Panc1 (cell line): ENCODE results near the gene TRDN. TPM values are rescaled to one million over a fixed set of nuclear protein-coding genes. Genes with fewer than 3 reads are reported as not detected.

Experiments
- ATAC-seq: fragments of 200-7000 bp; cut with Tn5 transposase; 2 replicates; pipeline ENCODE4 v1.9.1; 2020; ENCODE audit warnings: mild to moderate bottlenecking, moderate library complexity
- BruUV-seq: library from RNA; stranded (reverse); fragments of 400-500 nt; replicated peaks from 2 replicates; lab custom pipeline; 2021; lab: Mats Ljungman, UMichigan
- CTCF ChIA-PET: fragments of 300-600 bp; sonication (Branson Sonifier 250); formaldehyde crosslinking; loops from one replicate; lab custom pipeline; 2022; ENCODE audit warnings: antibody characterized with exemption; lab: Charles Lee
- POLR2A ChIA-PET: fragments of 300-600 bp; sonication (Branson Sonifier 250); formaldehyde crosslinking; loops from one replicate; lab custom pipeline; 2022; ENCODE audit warnings: antibody characterized with exemption; lab: Charles Lee
- DNase-seq: peaks from one replicate; pipeline ENCODE4 v3.0.0-alpha.2; 2010; ENCODE audit warnings: low read depth, low spot score
- H3K27ac ChIP-seq: 2 replicates; pipeline ENCODE4 v1.5.1; 2011; ENCODE audit warnings: mild to moderate bottlenecking, low read length, inconsistent platforms
- H3K27me3 ChIP-seq: fragments of 200-500 bp; sonication (Bioruptor generic); 2 replicates; pipeline ENCODE4 v1.6.0; 2014; ENCODE audit warnings: low read length, inconsistent platforms; ENCODE audit not compliant: control insufficient read depth, insufficient read depth
- H3K36me3 ChIP-seq: fragments of 200-500 bp; sonication (Bioruptor generic); 2 replicates; pipeline ENCODE4 v1.5.1; 2014; ENCODE audit warnings: inconsistent platforms, mild to moderate bottlenecking, low read length, moderate library complexity; ENCODE audit not compliant: control insufficient read depth, insufficient read depth
- H3K4me1 ChIP-seq: 2 replicates; pipeline ENCODE4 v1.5.1; 2011; ENCODE audit warnings: inconsistent platforms, mild to moderate bottlenecking, low read length, moderate library complexity; ENCODE audit not compliant: control insufficient read depth, insufficient read depth
- H3K4me3 ChIP-seq, 2 experiments: 2 replicates each; pipeline ENCODE4 v1.5.1; 2011 to 2012; ENCODE audit warnings: low read depth in 2 of 2, low read length in 2 of 2, mild to moderate bottlenecking in 2 of 2, inconsistent platforms in 1 of 2, moderate library complexity in 1 of 2
- H3K9me3 ChIP-seq: fragments of 200-500 bp; sonication (Bioruptor generic); 2 replicates; pipeline ENCODE4 v1.5.1; 2014; ENCODE audit warnings: low read depth, mild to moderate bottlenecking, inconsistent platforms, low read length, moderate library complexity; ENCODE audit not compliant: control insufficient read depth, insufficient read depth
- POLR2AphosphoS5 ChIP-seq: IDR thresholded peaks from 2 replicates; pipeline ENCODE4 v1.6.1; 2012; ENCODE audit warnings: mild to moderate bottlenecking, low read depth, low read length, moderate library complexity
- SIN3A ChIP-seq: IDR thresholded peaks from 2 replicates; pipeline ENCODE4 v1.6.1; 2012; ENCODE audit warnings: low read depth, mild to moderate bottlenecking, low read length, moderate library complexity, borderline replicate concordance; ENCODE audit not compliant: insufficient read depth
- TCF7L2 ChIP-seq: IDR thresholded peaks from 2 replicates; pipeline ENCODE4 v1.6.1; 2011; ENCODE audit warnings: mild to moderate bottlenecking, low read depth, low read length, inconsistent platforms
- in situ Hi-C: cut with HindIII; loops from 2 replicates; pipeline ENCODE4 v1.10.0; 2016; ENCODE audit warnings: low sequenced_read_pairs, low pct_unique_long_range_greater_than_20kb
- intact Hi-C: fragments of 100-400 bp; cut with micrococcal nuclease; formaldehyde crosslinking; loops from one replicate; pipeline ENCODE4 v1.10.0; 2022; ENCODE audit not compliant: unreplicated experiment
- total RNA-seq: library from RNA; stranded (reverse); gene quantifications from one replicate; pipeline ENCODE4 v1.2.1, GENCODE V29; 2021; ENCODE audit not compliant: unreplicated experiment
- TF ChIP-seq, protein P1 (sequence below): fragments of 450-650 bp; IDR thresholded peaks from 2 replicates; pipeline ENCODE4 v1.5.1; 2017; ENCODE audit warnings: mild to moderate bottlenecking
- TF ChIP-seq, protein P2 (sequence below), 2 experiments: IDR thresholded peaks; 2 replicates each; pipeline ENCODE4 v1.6.1; 2011 to 2012; ENCODE audit warnings: low read depth in 2 of 2, control low read depth in 1 of 2, low read length in 1 of 2, mild to moderate bottlenecking in 1 of 2, moderate library complexity in 1 of 2; ENCODE audit not compliant: insufficient read depth in 1 of 2

The TRDN gene
- total RNA-seq, 1 experiment from 2014 or later = not detected

DNA sequence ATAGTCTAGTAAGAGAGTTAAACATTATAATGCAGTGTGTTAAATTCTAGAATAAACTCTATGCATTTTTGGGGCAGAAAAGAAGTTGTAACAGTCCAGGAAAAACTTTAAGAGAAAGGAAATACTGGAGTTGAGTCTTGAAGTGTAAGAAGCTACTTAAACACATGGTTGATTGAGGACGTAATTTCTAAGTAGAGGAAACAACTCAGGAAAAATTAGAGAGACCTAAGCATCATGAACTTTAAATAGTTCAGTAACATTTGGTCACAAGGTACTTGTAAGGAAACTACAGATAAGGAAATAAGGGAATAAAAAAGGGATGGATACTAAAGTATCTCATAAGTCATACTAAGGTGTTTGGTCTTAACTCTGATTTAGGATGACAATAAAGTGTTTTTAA is 4.7 kb upstream of the TRDN start:
- no peaks in the 10 kb centered on the region for H3K36me3 ChIP-seq
- TF ChIP-seq, protein P1, sequence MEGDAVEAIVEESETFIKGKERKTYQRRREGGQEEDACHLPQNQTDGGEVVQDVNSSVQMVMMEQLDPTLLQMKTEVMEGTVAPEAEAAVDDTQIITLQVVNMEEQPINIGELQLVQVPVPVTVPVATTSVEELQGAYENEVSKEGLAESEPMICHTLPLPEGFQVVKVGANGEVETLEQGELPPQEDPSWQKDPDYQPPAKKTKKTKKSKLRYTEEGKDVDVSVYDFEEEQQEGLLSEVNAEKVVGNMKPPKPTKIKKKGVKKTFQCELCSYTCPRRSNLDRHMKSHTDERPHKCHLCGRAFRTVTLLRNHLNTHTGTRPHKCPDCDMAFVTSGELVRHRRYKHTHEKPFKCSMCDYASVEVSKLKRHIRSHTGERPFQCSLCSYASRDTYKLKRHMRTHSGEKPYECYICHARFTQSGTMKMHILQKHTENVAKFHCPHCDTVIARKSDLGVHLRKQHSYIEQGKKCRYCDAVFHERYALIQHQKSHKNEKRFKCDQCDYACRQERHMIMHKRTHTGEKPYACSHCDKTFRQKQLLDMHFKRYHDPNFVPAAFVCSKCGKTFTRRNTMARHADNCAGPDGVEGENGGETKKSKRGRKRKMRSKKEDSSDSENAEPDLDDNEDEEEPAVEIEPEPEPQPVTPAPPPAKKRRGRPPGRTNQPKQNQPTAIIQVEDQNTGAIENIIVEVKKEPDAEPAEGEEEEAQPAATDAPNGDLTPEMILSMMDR = no peak
- TF ChIP-seq, protein P2, sequence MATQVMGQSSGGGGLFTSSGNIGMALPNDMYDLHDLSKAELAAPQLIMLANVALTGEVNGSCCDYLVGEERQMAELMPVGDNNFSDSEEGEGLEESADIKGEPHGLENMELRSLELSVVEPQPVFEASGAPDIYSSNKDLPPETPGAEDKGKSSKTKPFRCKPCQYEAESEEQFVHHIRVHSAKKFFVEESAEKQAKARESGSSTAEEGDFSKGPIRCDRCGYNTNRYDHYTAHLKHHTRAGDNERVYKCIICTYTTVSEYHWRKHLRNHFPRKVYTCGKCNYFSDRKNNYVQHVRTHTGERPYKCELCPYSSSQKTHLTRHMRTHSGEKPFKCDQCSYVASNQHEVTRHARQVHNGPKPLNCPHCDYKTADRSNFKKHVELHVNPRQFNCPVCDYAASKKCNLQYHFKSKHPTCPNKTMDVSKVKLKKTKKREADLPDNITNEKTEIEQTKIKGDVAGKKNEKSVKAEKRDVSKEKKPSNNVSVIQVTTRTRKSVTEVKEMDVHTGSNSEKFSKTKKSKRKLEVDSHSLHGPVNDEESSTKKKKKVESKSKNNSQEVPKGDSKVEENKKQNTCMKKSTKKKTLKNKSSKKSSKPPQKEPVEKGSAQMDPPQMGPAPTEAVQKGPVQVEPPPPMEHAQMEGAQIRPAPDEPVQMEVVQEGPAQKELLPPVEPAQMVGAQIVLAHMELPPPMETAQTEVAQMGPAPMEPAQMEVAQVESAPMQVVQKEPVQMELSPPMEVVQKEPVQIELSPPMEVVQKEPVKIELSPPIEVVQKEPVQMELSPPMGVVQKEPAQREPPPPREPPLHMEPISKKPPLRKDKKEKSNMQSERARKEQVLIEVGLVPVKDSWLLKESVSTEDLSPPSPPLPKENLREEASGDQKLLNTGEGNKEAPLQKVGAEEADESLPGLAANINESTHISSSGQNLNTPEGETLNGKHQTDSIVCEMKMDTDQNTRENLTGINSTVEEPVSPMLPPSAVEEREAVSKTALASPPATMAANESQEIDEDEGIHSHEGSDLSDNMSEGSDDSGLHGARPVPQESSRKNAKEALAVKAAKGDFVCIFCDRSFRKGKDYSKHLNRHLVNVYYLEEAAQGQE (IDR thresholded peaks at IDR 0.05; ENCODE audit: insufficient read depth in 1 of 2, low read depth in 2 of 2, low read length in 1 of 2) = no peak
- no peak for TF ChIP-seq POLR2AphosphoS5
- no peak for TF ChIP-seq SIN3A
- TF ChIP-seq TCF7L2 = no peak
- ChIA-PET POLR2A (no interaction called here), CTCF (no interaction called here)
- no peak overlapping the region for H3K27ac ChIP-seq
- no peak for DNase-seq
- no peak for ATAC-seq
- H3K9me3 ChIP-seq = no peaks in the 10 kb centered on the region
- H3K4me1 ChIP-seq = no peaks in the 10 kb centered on the region
- no TSS peak for BruUV-seq
- no peaks in the 10 kb centered on the region for H3K27me3 ChIP-seq
- intact Hi-C loops (no loop called here), in situ Hi-C loops (no loop called here)
- H3K4me3 ChIP-seq = no peak overlapping the region

DNA sequence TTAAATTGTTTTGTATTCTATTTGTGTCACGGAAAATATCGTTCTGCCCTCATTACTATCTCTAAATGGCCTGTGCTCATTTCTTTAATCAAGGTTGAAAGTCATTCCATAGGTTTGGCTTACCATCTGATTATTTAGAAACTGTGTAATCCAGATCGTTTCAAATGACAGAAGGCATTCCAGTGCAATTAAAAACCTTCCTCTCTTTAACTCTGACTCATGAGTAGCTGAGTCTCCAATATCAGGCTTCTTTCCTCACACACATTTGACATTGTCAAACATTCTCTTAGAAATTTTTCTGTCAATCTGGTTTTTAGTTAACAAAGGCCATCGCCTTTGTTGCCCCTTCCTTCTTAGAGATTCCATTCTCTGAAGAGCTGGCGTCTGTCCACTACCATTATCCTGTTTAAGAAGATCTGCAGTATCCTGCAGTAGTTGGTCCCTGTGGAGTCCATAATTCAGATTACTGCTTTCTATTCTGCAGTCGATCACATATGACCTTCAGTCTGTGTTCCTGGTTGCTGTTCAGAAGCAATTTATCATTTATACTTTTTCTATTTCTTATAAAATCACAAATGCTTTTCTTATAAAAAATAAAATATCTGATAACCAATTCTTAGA is 3.9 kb upstream of the TRDN start:
- Histone ChIP-seq H3K27ac (no peak overlapping the region), H3K36me3 (no peaks in the 10 kb centered on the region), H3K27me3 (no peaks in the 10 kb centered on the region), H3K4me1 (no peaks in the 10 kb centered on the region), H3K4me3 (no peak overlapping the region), H3K9me3 (no peaks in the 10 kb centered on the region)
- ATAC-seq = no peak
- CTCF ChIA-PET = no interaction called here
- in situ Hi-C loops = no loop called here
- no peak for DNase-seq
- POLR2A ChIA-PET = no interaction called here
- TF ChIP-seq SIN3A (no peak), POLR2AphosphoS5 (no peak), TCF7L2 (no peak)
- TF ChIP-seq, protein P1 = no peak
- TF ChIP-seq, protein P2 (IDR thresholded peaks at IDR 0.05; ENCODE audit: insufficient read depth in 1 of 2, low read depth in 2 of 2, low read length in 1 of 2) = no peak
- intact Hi-C loops = no loop called here
- no TSS peak for BruUV-seq
